SH-SY5Y (cell line): ENCODE measurements around the gene CHAC1.

ENCODE experiments used
- GATA2 ChIP-seq: IDR thresholded peaks from 2 replicates; pipeline ENCODE4 v1.6.1; 2011; ENCODE audit warnings: mild to moderate bottlenecking, low read depth, low read length
- GATA3 ChIP-seq: IDR thresholded peaks from 2 replicates; pipeline ENCODE4 v1.6.1; 2011; ENCODE audit warnings: low read depth, mild to moderate bottlenecking, low read length, moderate library complexity

The CHAC1 gene

DNA sequence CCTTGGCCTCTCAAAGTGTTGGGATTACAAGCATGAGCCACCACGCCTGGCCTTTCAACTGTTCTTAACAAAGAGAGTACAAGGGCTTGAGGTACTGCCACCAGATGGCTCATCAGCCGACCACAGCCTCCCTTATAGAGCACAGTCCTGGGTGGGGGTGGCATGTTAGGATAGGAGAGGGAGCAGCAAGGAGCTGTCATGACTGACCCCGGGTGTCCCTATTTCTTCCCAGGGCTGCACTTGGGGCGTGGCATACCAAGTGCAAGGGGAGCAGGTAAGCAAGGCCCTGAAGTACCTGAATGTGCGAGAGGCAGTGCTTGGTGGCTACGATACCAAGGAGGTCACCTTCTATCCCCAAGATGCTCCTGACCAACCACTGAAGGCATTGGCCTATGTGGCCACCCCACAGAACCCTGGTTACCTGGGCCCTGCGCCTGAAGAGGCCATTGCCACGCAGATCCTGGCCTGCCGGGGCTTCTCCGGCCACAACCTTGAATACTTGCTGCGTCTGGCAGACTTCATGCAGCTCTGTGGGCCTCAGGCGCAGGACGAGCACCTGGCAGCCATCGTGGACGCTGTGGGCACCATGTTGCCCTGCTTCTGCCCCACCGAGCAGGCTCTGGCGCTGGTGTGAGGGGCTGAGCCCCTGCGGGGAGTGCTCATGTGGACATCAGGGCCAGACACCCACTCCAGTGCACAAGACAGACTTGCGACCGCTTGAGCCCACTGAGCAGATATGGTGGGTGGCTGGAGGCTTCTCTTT is 2.1 kb downstream of the CHAC1 start:
- TF ChIP-seq GATA3, result no peak
- no peak for TF ChIP-seq GATA2

DNA sequence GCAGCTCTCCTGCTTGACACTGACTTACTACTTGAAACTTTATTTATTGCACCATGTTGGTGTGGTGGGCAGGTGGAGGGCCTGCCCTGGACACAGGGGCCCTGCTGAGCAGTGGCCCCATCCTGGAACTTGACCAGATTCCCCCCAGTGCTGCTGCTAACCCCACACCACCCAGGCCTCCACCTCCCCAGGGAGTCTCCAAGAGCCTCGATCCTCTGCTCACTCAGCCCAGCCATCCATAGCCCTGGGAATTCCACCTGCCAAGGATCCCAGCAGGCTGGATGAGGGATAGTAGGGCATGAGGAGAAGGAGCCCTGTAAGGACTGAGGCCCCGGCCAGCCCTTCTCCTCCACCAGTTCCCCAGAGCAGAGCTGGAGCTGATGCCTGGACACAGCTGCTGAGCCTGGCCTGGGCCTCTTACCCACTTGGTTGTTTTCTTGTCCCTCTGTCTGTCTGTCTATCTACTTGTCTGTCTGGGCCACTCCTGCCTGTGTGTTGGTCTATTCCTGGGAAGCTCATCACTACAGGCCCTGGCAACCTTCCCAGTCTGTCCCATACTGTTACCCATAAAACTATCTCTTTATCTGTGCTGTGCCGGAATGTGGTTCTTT is 2.8 kb downstream of the CHAC1 start:
- TF ChIP-seq GATA3 (no peak), GATA2 (no peak)

DNA sequence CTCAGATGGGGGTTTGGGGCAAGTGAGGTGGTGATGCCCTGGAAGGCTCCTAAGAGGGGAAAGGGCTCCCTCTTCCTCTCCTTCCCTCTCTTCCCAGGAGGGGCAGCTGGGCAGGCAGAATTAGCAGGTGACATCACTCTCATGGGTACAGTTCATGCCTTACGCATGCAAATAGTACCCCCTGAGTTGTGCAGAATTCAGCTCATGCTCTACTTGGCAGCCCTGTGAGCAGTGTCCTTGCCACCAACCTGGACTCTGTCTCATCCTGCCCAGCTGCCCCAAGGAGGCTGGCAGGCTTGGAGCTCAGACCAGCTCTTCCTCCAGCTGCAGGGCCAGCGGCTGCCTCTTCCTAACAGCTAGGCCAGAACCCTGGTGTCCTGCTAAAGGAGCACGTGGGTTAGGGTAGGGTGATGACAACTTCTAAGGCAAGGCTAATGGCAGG is 3.3 kb downstream of the CHAC1 start:
- TF ChIP-seq GATA2 (no peak), GATA3 (no peak)

DNA sequence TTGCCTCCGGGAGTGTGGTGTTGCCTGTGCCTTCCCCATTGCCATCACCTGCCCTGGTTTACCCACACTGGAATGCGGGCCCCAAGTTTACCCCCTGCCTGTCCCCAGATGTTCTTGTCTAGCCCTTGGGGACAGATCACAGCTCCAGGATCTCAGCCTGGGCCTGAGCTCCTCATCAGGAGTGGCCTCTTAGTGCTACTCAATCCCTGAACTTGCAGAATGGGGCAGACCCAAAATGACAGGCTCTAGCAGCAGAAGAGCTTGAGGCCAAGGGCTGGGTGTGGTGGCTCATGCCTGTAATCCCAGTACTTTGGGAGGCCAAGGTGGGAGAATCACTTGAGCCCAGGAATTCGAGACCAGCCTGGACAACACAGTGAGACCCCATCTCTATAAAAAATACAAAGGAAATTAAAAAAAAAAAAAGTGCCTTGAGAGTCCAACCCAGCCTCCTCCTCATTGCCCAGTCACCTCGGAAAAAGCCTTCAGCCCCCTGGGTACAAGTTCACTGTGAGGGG is 3.8 kb downstream of the CHAC1 start:
- TF ChIP-seq GATA2 (no peak), GATA3 (no peak)

DNA sequence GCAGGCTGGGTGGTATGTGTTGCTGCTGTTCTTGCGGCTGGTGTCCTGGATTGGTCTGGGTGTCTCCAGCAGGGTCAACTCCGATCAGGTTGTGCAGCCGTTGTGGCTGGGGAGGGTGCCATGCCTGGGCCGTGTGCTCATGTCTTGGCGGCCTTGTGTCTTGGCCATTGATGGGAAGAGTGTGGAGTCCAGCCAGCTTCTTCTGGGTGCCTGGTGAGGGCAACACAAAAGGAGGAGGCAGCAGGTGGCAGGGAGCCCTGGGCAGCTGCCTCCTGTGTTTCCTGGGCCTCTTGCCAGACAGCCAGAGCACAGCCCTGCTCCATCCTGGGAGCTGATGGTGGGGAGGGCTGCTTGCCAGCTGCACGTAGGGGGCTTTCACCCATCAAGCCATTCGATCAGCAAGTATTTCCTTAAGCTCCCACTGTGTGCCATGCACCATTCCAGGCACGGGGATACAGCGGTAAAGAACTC is 4.3 kb downstream of the CHAC1 start:
- TF ChIP-seq GATA3, result no peak
- TF ChIP-seq GATA2, result no peak

DNA sequence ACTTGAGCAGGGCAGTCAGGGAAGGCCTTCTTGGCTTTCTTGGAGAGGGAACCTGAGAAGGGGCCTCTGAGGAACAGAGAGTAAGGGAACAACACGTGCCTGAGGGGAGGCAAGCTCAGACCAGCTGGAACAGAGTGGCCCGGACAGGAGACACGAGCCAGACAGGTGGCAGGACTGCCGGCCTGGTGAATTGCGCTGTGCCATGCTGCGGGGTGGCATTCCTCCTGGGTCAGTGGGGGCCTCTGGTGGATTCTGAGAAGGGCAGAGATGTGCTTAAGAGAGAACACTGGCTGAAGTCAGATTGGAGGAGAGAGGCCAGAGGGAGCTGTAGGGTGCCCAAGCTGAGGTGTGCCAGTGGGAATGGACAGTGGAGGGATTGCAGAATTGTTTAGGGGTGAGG is 4.9 kb downstream of the CHAC1 start:
- TF ChIP-seq GATA3 (no peak), GATA2 (no peak)

DNA sequence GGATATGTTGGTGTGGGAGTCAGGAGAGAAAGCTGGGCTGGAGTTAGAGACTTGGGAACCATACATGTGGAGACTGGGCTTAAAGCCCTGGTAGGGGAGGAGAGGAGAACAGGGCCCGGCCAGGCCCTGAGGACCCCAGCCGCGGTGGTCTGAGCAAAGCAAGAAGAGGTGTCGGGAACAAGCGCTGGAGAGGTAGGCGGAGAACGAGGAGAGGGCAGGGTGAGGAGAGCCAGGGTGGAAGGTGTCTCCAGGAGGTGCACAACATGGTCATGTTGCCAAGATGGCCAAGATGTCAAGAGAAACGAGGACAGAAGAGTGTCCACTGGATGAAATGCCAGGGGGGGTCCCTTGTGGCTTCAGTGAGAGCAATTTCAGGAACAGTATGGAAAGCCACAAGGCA is 5.5 kb downstream of the CHAC1 start:
- TF ChIP-seq GATA3 (no peak), GATA2 (no peak)

DNA sequence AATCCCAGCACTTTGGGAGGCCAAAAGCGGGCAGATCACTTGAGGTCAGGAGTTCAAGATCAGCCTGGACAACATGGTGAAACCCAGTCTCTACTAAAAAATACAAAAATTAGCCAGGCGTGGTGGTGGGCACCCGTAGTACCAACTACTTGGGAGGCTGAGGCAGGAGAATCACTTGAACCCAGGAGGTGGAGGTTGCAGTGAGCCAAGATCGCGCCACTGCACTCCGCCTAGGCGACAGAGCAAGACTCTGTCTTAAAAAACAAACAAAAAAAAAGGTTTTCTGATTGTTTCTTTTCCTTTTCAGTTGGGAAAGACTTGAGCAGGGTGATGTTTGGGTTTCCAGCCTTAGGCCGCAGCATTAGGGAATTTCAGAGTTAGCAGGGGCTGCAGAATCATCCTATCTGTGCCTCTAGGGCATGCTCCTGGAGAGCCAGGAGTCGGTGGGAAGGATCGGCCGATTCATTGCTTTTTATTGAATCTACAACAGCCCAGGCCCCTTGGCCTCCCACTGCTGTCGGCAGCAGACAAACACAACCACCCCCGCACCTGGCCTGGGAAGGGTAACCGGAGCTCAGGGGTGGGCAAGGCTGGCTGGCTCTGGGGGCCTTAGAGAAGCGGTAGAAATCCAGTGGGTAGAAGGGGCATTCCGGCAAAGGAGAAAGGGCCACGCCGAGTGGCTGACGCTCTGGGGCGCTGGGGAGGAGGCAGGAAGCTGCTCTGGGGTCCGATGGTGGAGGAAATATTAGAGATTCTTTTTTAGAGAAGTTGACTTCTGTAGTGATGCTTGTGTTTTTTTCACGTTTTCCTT is 6.3 kb downstream of the CHAC1 start:
- TF ChIP-seq GATA2 (no peak), GATA3 (no peak)

DNA sequence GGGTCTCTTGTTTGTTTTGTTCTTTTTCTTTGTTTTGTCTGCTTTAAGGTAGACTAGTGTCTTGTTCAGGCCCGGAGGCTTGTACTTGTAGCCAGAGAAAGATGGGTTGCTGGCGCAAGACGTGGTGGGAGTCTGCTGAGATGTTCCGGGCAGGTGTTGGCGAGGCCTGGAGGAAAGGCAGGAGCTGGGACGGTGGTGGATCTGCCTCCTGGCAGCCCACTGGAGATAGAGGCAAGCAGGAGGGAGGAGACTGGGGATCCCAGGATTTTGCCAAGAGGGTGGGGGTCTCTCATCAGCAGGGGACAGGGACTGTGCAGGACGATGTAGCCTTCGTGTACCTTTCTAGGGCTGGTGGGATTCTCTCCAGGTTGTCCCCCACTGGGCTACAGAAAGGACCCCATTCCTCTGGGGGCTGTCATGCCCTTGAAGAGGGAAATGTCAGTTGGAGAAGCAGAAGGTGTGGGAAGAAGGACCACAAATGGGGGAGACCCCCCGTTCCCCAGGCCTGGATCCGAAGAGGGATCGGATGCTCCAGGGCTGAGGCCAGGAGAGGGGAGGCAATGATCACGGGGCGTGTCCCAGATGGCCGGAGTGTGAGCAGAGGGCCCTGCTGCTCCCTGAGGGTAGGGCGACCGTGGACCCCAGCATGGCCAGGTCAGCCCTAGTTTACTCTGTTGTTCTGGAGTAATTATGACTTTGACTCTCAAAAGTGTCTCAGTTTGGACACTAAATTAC is 7.0 kb downstream of the CHAC1 start:
- TF ChIP-seq GATA3, result no peak
- no peak for TF ChIP-seq GATA2

DNA sequence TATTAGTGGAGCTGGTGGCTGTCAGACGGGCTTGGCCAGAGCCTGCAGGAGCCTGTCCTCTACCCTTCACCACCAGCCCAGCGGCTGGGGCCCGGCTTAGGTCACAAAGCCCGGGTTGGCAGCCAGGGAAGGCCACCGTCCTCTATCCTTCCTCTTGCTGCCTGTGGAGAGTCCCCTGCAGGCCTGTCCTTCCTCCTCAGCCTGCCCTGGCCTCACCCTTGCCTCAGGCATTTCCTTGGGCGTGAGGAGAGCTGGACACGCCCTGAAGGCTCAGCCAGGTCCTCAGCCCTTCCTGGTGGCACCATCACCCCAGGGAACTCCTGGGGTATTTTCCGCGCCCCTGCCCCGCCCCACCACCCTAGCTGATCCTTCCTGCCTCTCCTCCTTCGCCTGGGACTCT is 7.7 kb downstream of the CHAC1 start:
- no peak for TF ChIP-seq GATA3
- no peak for TF ChIP-seq GATA2

DNA sequence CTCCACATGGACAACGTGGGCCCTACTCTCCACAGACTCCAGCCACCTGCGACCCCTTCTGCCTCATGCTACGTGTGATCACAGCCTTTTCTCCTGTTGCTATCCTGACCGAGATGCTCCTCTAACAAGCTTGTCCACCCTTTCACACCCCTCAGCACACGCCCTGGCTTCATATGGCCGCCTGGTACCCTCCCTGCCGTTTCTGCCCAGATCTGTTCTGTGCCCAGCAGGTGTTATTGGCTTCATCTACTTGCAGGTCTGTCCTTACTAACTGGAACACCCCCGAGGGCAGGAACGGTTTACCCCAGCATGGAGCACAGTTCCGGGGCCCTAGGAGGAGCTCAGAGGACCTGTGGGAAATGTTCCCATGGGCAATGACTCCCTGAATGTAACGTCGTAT is 9.9 kb downstream of the CHAC1 start:
- no peak for TF ChIP-seq GATA3
- no peak for TF ChIP-seq GATA2

DNA sequence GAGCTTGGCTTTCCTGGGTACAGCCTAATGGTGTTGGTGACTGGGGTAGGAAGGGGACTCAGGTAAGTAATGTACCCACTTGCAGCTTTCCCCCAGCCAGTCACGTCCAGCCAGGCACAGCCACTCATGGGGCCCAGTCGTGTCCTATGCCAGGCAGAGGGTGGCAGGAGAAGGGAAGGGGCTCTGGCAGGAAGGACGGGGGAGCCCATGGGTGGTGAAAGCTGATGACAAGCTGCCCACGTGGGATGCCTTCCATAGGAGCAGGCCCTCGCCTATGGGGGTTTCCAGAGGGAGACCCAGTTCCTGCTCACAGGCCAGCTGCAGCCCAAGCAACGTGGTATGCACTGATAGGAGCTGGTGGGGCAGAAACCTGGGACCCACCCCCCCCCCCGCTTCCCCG is 10.7 kb downstream of the CHAC1 start:
- TF ChIP-seq GATA3, result no peak
- TF ChIP-seq GATA2, result no peak

DNA sequence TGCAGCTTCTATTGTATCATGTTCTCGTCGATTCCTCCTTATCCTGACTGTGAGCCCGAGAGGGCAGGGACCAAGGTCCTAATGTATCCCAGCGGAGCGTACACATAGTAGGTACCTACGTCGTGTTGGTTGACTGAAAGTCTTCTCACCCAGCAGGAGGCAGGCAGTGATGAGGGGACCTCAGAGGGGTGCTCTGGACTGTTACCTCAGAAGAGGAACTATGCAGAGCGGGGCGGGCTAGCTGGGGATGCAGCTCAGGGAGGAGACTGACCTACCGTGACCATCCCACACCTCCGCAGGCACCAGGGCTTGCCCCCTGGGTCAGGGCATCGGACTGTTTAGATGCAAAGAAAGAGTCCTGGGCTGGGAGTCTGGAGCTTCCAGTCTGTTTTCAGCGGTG is 11.4 kb downstream of the CHAC1 start:
- TF ChIP-seq GATA2 (no peak), GATA3 (no peak)
